HepG2 (cell line): Measurements from ENCODE around the gene TXN. TPM values are rescaled to one million over a fixed set of nuclear protein-coding genes. Genes with fewer than 3 reads are reported as not detected.

Experiments
- ASH2L ChIP-seq: fragments of 300-600, 200-600 bp; sonication (generic); IDR thresholded peaks from 2 replicates; pipeline ENCODE4 v1.7.0; 2017; ENCODE audit warnings: low read depth, mild to moderate bottlenecking, moderate library complexity, mixed read lengths, low read length; ENCODE audit not compliant: insufficient read length
- KMT2B ChIP-seq: IDR thresholded peaks from 2 replicates; pipeline ENCODE4 v1.6.1; 2016; ENCODE audit warnings: missing genetic modification reagents, missing compliant biosample characterization
- MEF2D ChIP-seq: sonication (generic); formaldehyde crosslinking; IDR thresholded peaks from 2 replicates; pipeline ENCODE4 v1.5.1; 2020; ENCODE audit warnings: mild to moderate bottlenecking, missing genetic modification reagents
- NCOA2 ChIP-seq: sonication (generic); formaldehyde crosslinking; IDR thresholded peaks from 2 replicates; pipeline ENCODE4 v1.8.0; 2022; ENCODE audit warnings: inconsistent platforms
- RAD21 ChIP-seq: fragments of 450-650 bp; formaldehyde crosslinking; IDR thresholded peaks from 2 replicates; pipeline ENCODE4 v1.5.0; 2020; ENCODE audit warnings: mild to moderate bottlenecking
- ZFP82 ChIP-seq: sonication (generic); formaldehyde crosslinking; IDR thresholded peaks from 2 replicates; pipeline ENCODE4 v1.5.1; 2020; ENCODE audit warnings: mild to moderate bottlenecking, missing genetic modification reagents, borderline replicate concordance
- ZNF138 ChIP-seq: sonication (generic); formaldehyde crosslinking; IDR thresholded peaks from 2 replicates; pipeline ENCODE4 v1.5.0; 2020; ENCODE audit warnings: mild to moderate bottlenecking, low read depth, missing genetic modification reagents
- ZNF230 ChIP-seq: sonication (generic); formaldehyde crosslinking; IDR thresholded peaks from 2 replicates; pipeline ENCODE4 v1.4.0; 2020; ENCODE audit warnings: mild to moderate bottlenecking, missing genetic modification reagents
- ZNF3 ChIP-seq: IDR thresholded peaks from 2 replicates; pipeline ENCODE4 v1.7.0; 2017; ENCODE audit warnings: inconsistent platforms
- ZNF33B ChIP-seq: sonication (generic); formaldehyde crosslinking; IDR thresholded peaks from 2 replicates; pipeline ENCODE4 v1.5.1; 2020; ENCODE audit warnings: mild to moderate bottlenecking, missing genetic modification reagents
- ZNF652 ChIP-seq: IDR thresholded peaks from 2 replicates; pipeline ENCODE4 v1.6.1; 2016; ENCODE audit warnings: low read depth, borderline replicate concordance
- polyA plus RNA-seq, 8 experiments: library from polyadenylated mRNA; depleted of rRNA in 3 of 8; stranded (reverse) in 7 of 8; unstranded in 1 of 8; fragments of >200 nt; fragmentation: Illumina TruSeq in 4 of 8; extraction: Trizol in 4 of 8; gene quantifications; 2 replicates each; pipeline versions ENCODE4 v1.2.1 to v1.2.3, GENCODE V29; 2011 to 2016; ENCODE audit warnings: low read depth in 4 of 8, missing spikeins in 1 of 8, mixed read lengths in 1 of 8; ENCODE audit not compliant: insufficient read depth in 1 of 8
- total RNA-seq, 5 experiments: library from RNA; depleted of rRNA; stranded (reverse); fragments of >200 nt; fragmentation: Illumina TruSeq; extraction: Trizol; gene quantifications; 2 replicates each; pipeline ENCODE4 v1.2.3, GENCODE V29; 2016; ENCODE audit warnings: low read depth in 1 of 5
- TF ChIP-seq, protein P1 (sequence below): sonication (generic); formaldehyde crosslinking; IDR thresholded peaks from 2 replicates; pipeline ENCODE4 v1.9.0; 2021; ENCODE audit warnings: missing genetic modification reagents, borderline replicate concordance
- TF ChIP-seq, protein P2 (sequence below): sonication (generic); formaldehyde crosslinking; IDR thresholded peaks from 2 replicates; pipeline ENCODE4 v1.5.0; 2020; ENCODE audit warnings: mild to moderate bottlenecking, missing genetic modification reagents
- TF ChIP-seq, protein P3 (sequence below): IDR thresholded peaks from 2 replicates; pipeline ENCODE4 v1.6.1; 2016; ENCODE audit warnings: mild to moderate bottlenecking
- TF ChIP-seq, protein P4 (sequence below): sonication (generic); formaldehyde crosslinking; IDR thresholded peaks from 2 replicates; pipeline ENCODE4 v1.5.0; 2020; ENCODE audit warnings: mild to moderate bottlenecking, missing genetic modification reagents, borderline replicate concordance

Gene TXN
- total and polyA plus RNA-seq, 2 of the 13 experiments (the other 11 are each of a cell fraction or from before 2014, with no cell fraction given), result 364 to 470 TPM

DNA sequence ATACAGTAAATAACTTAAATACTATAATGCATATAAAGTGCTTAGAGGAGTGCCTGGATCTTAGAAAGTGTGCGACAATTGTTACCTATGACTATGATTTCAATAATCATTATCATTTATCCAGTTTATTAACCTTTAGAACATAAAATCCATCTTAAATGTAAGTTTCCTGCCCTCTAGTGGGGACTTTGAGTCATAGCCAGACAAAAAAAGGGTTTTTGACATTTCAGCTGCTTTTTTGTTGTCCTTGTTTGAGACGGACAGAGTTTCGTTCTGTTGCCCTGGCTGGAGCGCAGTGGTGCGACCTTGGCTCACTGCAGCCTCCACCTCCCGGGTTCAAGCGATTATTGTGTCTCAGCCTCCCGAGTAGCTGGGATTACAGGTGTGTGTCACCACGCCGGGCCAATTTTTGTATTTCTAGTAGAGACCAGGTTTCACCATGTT, 38.6 kb downstream of the TXN start (continued):
- TF ChIP-seq, protein P1, sequence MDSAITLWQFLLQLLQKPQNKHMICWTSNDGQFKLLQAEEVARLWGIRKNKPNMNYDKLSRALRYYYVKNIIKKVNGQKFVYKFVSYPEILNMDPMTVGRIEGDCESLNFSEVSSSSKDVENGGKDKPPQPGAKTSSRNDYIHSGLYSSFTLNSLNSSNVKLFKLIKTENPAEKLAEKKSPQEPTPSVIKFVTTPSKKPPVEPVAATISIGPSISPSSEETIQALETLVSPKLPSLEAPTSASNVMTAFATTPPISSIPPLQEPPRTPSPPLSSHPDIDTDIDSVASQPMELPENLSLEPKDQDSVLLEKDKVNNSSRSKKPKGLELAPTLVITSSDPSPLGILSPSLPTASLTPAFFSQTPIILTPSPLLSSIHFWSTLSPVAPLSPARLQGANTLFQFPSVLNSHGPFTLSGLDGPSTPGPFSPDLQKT (CRISPR knock-in tag), result no peak
- TF ChIP-seq KMT2B (CRISPR knock-in tag) (0 out of 2 replicates have a peak, but pooled peaks have one; percentile 17), ZNF652 (CRISPR knock-in tag) (no peak), ZNF33B (no peak), ZFP82 (CRISPR knock-in tag) (no peak), ZNF3 (CRISPR knock-in tag) (no peak), ZNF138 (CRISPR knock-in tag) (no peak), RAD21 (CRISPR knock-in tag) (peak; percentile 63), MEF2D (no peak), NCOA2 (CRISPR knock-in tag) (0 out of 2 replicates have a peak, but pooled peaks have one; percentile 29), ASH2L (no peak), ZNF230 (no peak)
- TF ChIP-seq, protein P2, sequence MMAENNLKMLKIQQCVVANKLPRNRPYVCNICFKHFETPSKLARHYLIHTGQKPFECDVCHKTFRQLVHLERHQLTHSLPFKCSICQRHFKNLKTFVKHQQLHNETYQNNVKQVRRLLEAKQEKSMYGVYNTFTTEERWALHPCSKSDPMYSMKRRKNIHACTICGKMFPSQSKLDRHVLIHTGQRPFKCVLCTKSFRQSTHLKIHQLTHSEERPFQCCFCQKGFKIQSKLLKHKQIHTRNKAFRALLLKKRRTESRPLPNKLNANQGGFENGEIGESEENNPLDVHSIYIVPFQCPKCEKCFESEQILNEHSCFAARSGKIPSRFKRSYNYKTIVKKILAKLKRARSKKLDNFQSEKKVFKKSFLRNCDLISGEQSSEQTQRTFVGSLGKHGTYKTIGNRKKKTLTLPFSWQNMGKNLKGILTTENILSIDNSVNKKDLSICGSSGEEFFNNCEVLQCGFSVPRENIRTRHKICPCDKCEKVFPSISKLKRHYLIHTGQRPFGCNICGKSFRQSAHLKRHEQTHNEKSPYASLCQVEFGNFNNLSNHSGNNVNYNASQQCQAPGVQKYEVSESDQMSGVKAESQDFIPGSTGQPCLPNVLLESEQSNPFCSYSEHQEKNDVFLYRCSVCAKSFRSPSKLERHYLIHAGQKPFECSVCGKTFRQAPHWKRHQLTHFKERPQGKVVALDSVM, result 0 out of 2 replicates have a peak, but pooled peaks have one; percentile 36
- TF ChIP-seq, protein P3, sequence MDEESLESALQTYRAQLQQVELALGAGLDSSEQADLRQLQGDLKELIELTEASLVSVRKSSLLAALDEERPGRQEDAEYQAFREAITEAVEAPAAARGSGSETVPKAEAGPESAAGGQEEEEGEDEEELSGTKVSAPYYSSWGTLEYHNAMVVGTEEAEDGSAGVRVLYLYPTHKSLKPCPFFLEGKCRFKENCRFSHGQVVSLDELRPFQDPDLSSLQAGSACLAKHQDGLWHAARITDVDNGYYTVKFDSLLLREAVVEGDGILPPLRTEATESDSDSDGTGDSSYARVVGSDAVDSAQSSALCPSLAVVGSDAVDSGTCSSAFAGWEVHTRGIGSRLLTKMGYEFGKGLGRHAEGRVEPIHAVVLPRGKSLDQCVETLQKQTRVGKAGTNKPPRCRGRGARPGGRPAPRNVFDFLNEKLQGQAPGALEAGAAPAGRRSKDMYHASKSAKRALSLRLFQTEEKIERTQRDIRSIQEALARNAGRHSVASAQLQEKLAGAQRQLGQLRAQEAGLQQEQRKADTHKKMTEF (CRISPR knock-in tag), result peak; percentile 39; the same call in 1 of the 2 replicates
- TF ChIP-seq, protein P4, sequence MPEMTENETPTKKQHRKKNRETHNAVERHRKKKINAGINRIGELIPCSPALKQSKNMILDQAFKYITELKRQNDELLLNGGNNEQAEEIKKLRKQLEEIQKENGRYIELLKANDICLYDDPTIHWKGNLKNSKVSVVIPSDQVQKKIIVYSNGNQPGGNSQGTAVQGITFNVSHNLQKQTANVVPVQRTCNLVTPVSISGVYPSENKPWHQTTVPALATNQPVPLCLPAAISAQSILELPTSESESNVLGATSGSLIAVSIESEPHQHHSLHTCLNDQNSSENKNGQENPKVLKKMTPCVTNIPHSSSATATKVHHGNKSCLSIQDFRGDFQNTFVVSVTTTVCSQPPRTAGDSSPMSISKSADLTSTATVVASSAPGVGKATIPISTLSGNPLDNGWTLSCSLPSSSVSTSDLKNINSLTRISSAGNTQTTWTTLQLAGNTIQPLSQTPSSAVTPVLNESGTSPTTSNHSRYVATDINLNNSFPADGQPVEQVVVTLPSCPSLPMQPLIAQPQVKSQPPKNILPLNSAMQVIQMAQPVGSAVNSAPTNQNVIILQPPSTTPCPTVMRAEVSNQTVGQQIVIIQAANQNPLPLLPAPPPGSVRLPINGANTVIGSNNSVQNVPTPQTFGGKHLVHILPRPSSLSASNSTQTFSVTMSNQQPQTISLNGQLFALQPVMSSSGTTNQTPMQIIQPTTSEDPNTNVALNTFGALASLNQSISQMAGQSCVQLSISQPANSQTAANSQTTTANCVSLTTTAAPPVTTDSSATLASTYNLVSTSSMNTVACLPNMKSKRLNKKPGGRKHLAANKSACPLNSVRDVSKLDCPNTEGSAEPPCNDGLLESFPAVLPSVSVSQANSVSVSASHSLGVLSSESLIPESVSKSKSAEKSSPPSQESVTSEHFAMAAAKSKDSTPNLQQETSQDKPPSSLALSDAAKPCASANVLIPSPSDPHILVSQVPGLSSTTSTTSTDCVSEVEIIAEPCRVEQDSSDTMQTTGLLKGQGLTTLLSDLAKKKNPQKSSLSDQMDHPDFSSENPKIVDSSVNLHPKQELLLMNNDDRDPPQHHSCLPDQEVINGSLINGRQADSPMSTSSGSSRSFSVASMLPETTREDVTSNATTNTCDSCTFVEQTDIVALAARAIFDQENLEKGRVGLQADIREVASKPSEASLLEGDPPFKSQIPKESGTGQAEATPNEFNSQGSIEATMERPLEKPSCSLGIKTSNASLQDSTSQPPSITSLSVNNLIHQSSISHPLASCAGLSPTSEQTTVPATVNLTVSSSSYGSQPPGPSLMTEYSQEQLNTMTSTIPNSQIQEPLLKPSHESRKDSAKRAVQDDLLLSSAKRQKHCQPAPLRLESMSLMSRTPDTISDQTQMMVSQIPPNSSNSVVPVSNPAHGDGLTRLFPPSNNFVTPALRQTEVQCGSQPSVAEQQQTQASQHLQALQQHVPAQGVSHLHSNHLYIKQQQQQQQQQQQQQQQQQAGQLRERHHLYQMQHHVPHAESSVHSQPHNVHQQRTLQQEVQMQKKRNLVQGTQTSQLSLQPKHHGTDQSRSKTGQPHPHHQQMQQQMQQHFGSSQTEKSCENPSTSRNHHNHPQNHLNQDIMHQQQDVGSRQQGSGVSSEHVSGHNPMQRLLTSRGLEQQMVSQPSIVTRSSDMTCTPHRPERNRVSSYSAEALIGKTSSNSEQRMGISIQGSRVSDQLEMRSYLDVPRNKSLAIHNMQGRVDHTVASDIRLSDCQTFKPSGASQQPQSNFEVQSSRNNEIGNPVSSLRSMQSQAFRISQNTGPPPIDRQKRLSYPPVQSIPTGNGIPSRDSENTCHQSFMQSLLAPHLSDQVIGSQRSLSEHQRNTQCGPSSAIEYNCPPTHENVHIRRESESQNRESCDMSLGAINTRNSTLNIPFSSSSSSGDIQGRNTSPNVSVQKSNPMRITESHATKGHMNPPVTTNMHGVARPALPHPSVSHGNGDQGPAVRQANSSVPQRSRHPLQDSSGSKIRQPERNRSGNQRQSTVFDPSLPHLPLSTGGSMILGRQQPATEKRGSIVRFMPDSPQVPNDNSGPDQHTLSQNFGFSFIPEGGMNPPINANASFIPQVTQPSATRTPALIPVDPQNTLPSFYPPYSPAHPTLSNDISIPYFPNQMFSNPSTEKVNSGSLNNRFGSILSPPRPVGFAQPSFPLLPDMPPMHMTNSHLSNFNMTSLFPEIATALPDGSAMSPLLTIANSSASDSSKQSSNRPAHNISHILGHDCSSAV (CRISPR knock-in tag), result no peak
